ENCODE measurements around the gene SLX4IP.

Gene SLX4IP

GRCh38 chr20:10654250-10654610, 219.1 kb downstream of the SLX4IP start:
- DNase-seq = no peak

DNA sequence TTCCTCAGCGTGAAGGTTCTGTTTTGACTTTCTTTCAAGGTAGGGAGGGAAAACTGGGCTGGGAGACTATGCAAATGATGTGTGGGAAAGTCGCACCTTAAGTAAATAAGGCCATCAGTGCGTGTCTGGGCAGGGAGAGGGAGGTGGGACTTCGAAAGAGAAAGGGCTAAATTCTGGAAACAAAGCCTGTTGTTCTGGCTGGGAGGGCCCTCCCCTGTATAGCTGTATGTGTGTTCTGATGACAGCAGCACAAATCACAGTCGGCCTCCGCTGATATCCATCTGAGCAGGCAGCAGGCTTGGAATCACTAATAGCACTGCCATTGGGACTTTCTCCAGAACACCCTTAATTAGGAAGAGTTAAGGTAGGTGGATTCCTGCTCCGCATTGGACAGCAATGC, 219.5 kb downstream of the SLX4IP start:
- no peak for DNase-seq

- DNase-seq = no peak
Observed at GRCh38 chr20:10655720-10656669, 220.9 kb downstream of the SLX4IP start.

GRCh38 chr20:10657453-10657852, 222.3 kb downstream of the SLX4IP start:
- DNase-seq = no peak

- no peak for DNase-seq
Observed at GRCh38 chr20:10658051-10658823, 223.1 kb downstream of the SLX4IP start.

DNA sequence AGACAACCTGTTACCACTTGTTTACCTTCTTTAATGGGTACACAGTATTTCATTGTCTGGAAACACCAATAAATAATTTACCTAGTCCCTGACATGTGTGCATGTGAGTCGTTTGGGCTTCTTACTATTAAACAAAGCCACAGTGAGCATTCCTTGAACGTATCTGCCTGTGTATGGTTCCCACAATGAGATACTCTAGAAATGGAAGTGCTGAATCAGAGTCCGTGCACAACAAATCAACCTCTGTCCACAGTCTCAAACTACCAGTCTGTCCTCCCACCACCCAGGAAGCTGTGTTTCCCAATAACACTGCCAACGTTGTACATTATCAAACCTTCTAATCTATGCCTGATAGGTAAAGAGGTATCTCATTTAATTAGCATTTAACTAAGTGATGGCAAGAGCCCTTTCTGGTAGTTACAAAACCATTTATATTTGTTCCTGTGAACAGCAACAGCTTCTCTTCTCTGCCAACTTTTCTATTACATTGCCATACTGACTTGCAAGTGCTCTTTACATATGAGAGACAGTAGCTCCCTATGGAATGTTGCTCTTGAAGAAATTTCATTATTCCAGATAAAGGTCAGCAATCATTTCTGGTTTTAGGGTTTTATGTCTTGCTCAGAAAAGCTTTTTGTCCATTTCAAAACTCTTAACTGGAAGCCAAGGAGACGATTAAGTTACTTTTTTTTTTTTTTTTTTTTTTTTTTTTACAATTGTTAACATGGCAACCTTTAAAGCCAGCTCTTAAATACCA, 223.9 kb downstream of the SLX4IP start:
- no peak for DNase-seq

GRCh38 chr20:10659651-10660601, 224.8 kb downstream of the SLX4IP start:
- DNase-seq = no peak

DNA sequence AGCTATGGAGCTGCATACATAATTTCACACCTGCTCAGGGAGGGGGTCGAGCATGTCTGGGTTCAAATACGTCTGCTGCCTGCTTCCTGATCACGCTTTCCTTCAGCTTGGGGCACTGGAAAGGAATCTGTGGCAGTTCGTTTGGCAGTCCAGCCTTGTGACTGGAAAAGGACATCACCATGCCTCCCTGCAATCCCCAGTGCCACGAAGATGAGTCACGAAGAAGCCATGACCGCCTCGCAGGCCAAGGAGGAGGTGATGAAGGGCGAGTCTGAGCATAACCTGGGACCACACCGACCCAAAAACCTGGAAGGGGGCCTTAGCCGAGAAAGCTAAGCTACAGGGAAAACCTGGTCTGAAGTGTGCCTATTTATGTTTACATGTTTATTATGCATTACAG, 225.6 kb downstream of the SLX4IP start:
- DNase-seq = no peak

DNA sequence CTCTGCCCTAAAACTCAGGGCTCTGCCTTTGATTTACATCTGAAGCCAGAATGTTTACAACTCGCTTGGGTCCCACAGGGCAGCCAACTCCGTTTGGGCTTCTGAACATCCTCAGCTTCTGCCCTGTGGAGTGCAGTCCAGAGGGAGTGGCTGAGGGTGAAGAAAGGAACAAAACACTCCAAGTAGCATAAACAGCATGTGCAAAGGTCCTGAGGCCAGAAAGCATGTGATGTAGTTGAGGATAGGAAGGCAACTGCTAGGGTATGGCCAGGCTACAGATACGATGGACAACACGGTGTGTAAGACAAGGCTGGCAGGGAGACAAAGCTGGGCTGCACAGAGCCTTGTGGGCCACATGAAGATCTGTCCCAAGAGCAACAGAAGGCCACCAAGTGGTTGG, 226.2 kb downstream of the SLX4IP start:
- DNase-seq = no peak

DNA sequence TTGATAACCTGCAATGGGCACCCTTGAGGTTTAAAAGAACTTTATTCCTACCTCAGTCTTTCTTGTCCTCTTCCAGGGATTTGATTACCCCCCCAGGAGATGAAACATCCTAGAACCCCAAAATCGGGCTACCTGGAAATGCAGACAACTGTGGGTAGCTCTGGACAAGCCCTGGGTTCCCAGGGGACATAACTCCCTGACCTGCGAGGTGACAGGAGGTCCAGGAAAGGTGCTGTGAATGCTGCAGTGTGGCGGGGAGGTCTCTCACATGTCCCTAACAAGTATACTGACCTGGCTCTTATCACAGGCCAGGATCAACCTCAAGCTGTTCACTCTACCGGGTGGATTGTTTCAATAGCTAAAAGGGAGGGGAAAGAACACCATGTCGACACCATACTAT, 227.0 kb downstream of the SLX4IP start:
- DNase-seq = no peak

DNA sequence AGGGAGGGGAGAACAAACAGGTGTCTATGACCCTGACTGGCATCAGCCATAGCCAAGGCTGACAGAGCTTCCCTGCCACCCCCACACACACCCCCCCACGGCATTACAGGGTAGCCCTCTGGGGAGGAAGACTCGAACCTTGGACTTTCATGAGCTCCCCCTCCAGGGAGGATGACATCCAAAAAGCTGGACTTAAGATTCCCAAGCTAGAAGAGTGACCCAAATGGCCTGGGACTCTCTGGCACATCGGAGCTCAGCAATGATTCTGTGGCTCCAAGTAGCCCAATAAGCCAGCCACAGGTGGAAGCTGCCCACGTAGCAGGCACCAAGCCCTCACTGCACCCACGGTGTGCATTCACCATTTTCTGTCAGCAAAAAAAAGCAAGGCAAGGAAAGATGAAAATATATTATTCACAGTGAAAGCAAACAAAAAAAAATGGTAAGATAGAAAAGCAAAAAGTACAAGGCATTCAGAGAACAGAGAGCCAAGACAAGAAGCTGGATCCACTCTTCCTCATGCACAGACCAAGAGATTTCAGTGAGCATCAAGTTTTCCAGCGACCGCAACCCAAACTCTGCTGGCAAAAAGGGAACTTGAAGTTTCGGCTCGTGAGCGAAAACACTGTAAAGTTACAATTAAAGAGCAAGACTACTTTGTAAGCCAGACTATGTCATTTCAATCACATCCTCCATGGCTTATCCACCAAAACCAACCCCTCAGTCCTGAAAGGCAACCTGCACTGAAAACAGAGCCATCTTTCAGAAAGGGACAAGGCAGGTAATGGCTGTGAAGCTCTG, 227.8 kb downstream of the SLX4IP start:
- DNase-seq = no peak

DNA sequence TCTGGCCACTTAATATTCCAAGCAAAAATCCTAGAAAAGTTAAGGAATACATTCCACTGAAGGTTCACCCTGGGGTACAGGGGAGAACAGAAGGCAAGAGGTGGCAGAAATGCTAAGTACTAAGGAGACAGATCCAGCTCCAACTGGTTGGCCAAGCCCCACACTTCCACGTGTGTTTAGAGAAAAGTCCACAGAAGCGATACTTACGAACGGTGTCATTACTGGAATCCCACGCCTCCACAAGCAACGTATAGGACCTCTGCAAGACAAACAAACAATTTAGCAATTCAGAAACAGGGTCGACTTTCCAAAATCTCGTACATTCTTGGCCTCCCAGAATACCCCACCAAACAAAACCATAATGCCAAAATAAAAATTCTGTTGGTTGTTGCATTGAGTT, 228.7 kb downstream of the SLX4IP start:
- DNase-seq = no peak

DNA sequence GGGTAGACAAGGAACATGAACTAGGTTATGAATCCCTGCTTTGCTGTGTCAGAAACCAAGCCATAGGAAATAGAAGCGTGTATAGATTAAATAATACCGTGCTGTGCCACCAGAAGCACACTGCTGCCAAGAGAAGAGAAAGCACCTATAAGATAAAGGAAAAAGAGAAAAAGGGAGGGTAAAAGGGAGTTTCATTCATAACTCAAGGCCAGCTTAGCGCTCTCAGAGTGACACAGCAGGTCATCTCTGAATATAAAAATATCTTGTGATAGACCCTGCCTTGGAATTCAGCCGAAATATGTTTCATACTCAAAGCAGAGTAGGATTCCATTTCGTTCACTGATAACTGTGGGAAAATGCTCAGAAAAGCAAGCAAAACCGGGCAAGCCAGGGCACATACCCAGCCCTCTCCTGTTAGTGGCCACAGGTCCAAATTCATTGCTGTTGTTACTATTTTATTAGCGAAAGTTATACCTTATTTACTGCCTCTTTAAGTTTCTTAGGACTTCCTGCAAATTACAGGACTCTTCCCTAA, 230.0 kb downstream of the SLX4IP start:
- DNase-seq = no peak

GRCh38 chr20:10665791-10666190, 230.7 kb downstream of the SLX4IP start:
- DNase-seq = no peak

- no peak for DNase-seq
Observed at GRCh38 chr20:10666221-10667076, 231.3 kb downstream of the SLX4IP start.

- DNase-seq = no peak
Observed at GRCh38 chr20:10667077-10667401, 231.9 kb downstream of the SLX4IP start.

DNA sequence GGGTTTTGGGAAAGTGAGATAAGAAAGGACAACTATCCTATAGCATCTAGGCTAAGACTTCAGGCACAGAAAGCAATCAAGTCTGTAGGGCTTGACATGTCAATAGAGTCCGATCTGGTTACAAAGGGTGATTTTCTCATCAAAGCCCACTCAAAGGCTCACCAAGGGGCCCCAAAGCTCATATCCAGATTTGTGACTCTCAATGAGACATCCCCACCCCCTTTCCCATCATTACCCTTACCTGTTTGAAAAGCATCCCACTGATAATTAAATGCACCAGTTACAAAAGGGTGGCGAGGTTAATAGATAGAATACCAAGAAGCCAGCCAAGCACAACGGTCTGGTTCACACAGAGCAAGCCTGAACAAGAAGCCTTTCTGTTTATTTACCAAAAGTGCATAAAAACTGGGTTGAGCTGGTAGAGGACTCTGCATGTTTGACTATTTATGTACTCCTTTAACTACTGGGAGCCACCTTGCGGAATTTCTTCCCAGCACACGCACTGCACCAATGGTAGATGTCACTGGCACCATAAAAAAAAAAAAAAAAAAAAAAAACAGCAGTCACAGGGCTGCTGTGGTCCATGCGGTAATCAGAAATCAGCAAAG, 232.6 kb downstream of the SLX4IP start:
- no peak for DNase-seq

GRCh38 chr20:10668677-10669368, 233.7 kb downstream of the SLX4IP start:
- DNase-seq = no peak

DNA sequence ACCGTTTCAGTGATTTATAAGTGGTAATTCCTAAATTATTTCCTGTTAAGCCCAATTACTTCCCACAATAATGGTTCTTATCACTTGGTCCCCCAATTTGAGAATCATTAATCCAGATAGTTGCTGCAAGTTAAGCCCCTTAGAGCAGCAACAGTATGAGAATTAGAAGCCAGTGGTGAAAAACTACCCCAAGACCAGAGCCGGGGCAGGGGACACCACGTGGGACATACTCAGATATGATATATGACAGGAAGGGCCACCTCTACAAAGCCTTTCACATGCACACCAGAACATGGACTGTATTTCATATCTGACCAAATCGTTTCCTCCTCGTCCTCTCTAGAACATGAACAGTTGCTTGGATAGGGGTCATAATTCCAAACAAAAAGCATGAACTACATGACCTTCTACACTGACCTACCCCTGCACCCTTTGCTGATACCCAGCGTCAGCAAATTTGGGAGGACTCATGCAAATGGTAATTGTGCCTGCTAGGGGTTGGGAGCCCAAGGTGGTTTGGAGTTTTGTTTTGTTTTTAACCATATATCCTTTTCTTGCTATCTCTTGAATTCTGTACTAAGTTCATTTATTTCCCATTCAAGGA, 234.8 kb downstream of the SLX4IP start:
- no peak for DNase-seq
